CD14-positive monocyte (primary cell): ENCODE measurements around the gene FAM83D. TPM values are rescaled to one million over a fixed set of nuclear protein-coding genes. Genes with fewer than 3 reads are reported as not detected.

ENCODE experiments used
- DNase-seq, 3 donors: peaks; one replicate each; pipeline ENCODE4 v3.0.0-alpha.2; 2011 to 2022
- H2AFZ ChIP-seq: 2 replicates; pipeline ENCODE4 v1.6.0; 2012; ENCODE audit warnings: mild to moderate bottlenecking, low read depth, low read length, inconsistent platforms; ENCODE audit not compliant: insufficient read depth, poor library complexity, severe bottlenecking
- H3K27ac ChIP-seq, 2 donors: 1 replicate in 1 of 2; 2 replicates in 1 of 2; pipeline ENCODE4 v1.5.1; 2012 to 2013; ENCODE audit warnings: low read length in 2 of 2, control low read depth in 1 of 2, inconsistent platforms in 1 of 2, low read depth in 1 of 2, mild to moderate bottlenecking in 1 of 2
- H3K27me3 ChIP-seq, 2 donors: one replicate each; pipeline versions ENCODE4 v1.6.0 to v1.6.1; 2011 to 2013; ENCODE audit warnings: low read length in 2 of 2; ENCODE audit not compliant: control insufficient read depth in 2 of 2, insufficient read depth in 2 of 2
- H3K36me3 ChIP-seq, 2 donors: replicated peaks in 1 of 2; 1 replicate in 1 of 2; 2 replicates in 1 of 2; pipeline versions ENCODE4 v1.5.1 to v1.6.1; 2012 to 2013; ENCODE audit warnings: low read length in 2 of 2, control low read depth in 1 of 2, inconsistent platforms in 1 of 2, mild to moderate bottlenecking in 1 of 2; ENCODE audit not compliant: insufficient read depth in 2 of 2, control insufficient read depth in 1 of 2
- H3K4me1 ChIP-seq, 2 donors: 1 replicate in 1 of 2; 2 replicates in 1 of 2; pipeline versions ENCODE4 v1.5.1 to v1.6.1; 2012 to 2013; ENCODE audit warnings: low read length in 2 of 2, control low read depth in 1 of 2, inconsistent platforms in 1 of 2, mild to moderate bottlenecking in 1 of 2, moderate library complexity in 1 of 2; ENCODE audit not compliant: insufficient read depth in 2 of 2, control insufficient read depth in 1 of 2
- H3K4me2 ChIP-seq: replicated peaks from 2 replicates; pipeline ENCODE3; 2012; ENCODE audit warnings: low read length, moderate library complexity, mild to moderate bottlenecking; ENCODE audit not compliant: poor library complexity, severe bottlenecking; ENCODE audit errors: extremely low read depth
- H3K4me3 ChIP-seq, 3 experiments: fragments of 200-600 bp in 1 of 3; sonication (generic) in 1 of 3; replicated peaks in 1 of 3; 1 replicate in 2 of 3; 2 replicates in 1 of 3; pipeline ENCODE4 v1.5.1; 2011 to 2013; ENCODE audit warnings: low read length in 3 of 3, mild to moderate bottlenecking in 3 of 3, control low read depth in 2 of 3, low read depth in 2 of 3, inconsistent platforms in 1 of 3, moderate library complexity in 1 of 3
- H3K79me2 ChIP-seq: 2 replicates; pipeline ENCODE4 v1.6.0; 2012; ENCODE audit warnings: mild to moderate bottlenecking, control low read depth, inconsistent platforms, low read length, moderate library complexity; ENCODE audit not compliant: insufficient read depth
- H3K9ac ChIP-seq: 2 replicates; pipeline ENCODE4 v1.6.0; 2017; ENCODE audit warnings: low read length, mild to moderate bottlenecking; ENCODE audit not compliant: insufficient read depth, poor library complexity, severe bottlenecking
- H3K9me3 ChIP-seq, 2 donors: replicated peaks in 1 of 2; 1 replicate in 1 of 2; 2 replicates in 1 of 2; pipeline versions ENCODE4 v1.5.1 to v1.6.1; 2012 to 2013; ENCODE audit warnings: low read length in 2 of 2, control low read depth in 1 of 2; ENCODE audit not compliant: control insufficient read depth in 1 of 2, insufficient read depth in 1 of 2
- H4K20me1 ChIP-seq: 2 replicates; pipeline ENCODE4 v1.6.0; 2012; ENCODE audit warnings: mild to moderate bottlenecking, low read length, control low read depth, moderate library complexity; ENCODE audit not compliant: insufficient read depth
- H3K27ac Mint-ChIP-seq, 7 donors: one replicate each; pipeline ENCODE4 v1.8.0; 2020; ENCODE audit warnings: mild to moderate bottlenecking in 7 of 7, mixed read lengths in 7 of 7, moderate library complexity in 6 of 7, inconsistent platforms in 2 of 7
- H3K27me3 Mint-ChIP-seq, 3 donors: one replicate each; pipeline ENCODE4 v1.8.0; 2021 to 2022; ENCODE audit warnings: low read depth in 3 of 3, mild to moderate bottlenecking in 3 of 3, mixed read lengths in 3 of 3, moderate library complexity in 3 of 3, inconsistent platforms in 1 of 3
- H3K36me3 Mint-ChIP-seq, 2 donors: one replicate each; pipeline ENCODE4 v1.8.0; 2020; ENCODE audit warnings: mixed read lengths in 2 of 2, inconsistent platforms in 1 of 2, mild to moderate bottlenecking in 1 of 2
- H3K4me1 Mint-ChIP-seq: one replicate; pipeline ENCODE4 v1.8.0; 2020; ENCODE audit warnings: mild to moderate bottlenecking, mixed read lengths
- H3K4me3 Mint-ChIP-seq, 2 donors: one replicate each; pipeline ENCODE4 v1.8.0; 2020; ENCODE audit warnings: mild to moderate bottlenecking in 2 of 2, mixed read lengths in 2 of 2, moderate library complexity in 1 of 2
- H3K9me3 Mint-ChIP-seq, 7 donors: one replicate each; pipeline ENCODE4 v1.8.0; 2020 to 2022; ENCODE audit warnings: mixed read lengths in 7 of 7, mild to moderate bottlenecking in 6 of 7, moderate library complexity in 6 of 7, inconsistent platforms in 2 of 7
- CTCF ChIP-seq: fragments of 200-600 bp; IDR thresholded peaks from one replicate; pipeline ENCODE4 v1.8.0; 2022; ENCODE audit warnings: antibody characterized with exemption, mild to moderate bottlenecking
- WGBS: methylation state at CpG from one replicate; pipeline ENCODE4 v1.1.5; 2013; ENCODE audit warnings: missing lambda C conversion rate; ENCODE audit not compliant: insufficient coverage; 5-methylcytosine and 5-hydroxymethylcytosine counted together
- intact Hi-C, 2 donors: fragments of 100-400 bp; cut with micrococcal nuclease; formaldehyde crosslinking; loops; one replicate each; pipeline versions ENCODE4 v1.15.0 to v1.15.1; 2023
- polyA plus RNA-seq, 3 donors: library from polyadenylated mRNA; depleted of rRNA in 1 of 3; unstranded in 2 of 3; stranded (reverse) in 1 of 3; fragments of 300-500 nt in 2 of 3; fragments of >200 nt in 1 of 3; fragmentation: Illumina TruSeq in 2 of 3; gene quantifications; 1 replicate in 2 of 3; 2 replicates in 1 of 3; pipeline ENCODE4 v1.2.3, GENCODE V29; 2012 to 2021

The FAM83D gene
- polyA plus RNA-seq, 3 donors = 0.09 to 0.15 TPM; not detected in 1

GRCh38 chr20:38883081-38883980 is 42.9 kb upstream of the FAM83D start:
- peaks cover 9 to 17% of the 10 kb centered on the region in 2 donors for H3K4me1 ChIP-seq
- no peak for DNase-seq

More at GRCh38 chr20:38883081-38883980, 42.9 kb upstream of the FAM83D start:
- H3K4me2 ChIP-seq = peak overlapping the region; percentile 25
- no peak overlapping the region for H3K9ac ChIP-seq
- Mint-ChIP-seq H3K36me3 (peaks cover 0 to 1% of the 10 kb centered on the region in 2 donors), H3K4me3 (no peak overlapping the region), H3K27me3 (peaks cover 0 to 5% (median 5%) of the 10 kb centered on the region in 3 donors), H3K9me3 (peaks cover 0 to 2% (median 0%) of the 10 kb centered on the region in 7 donors), H3K27ac (peak overlapping the region in 1 of 7 donors; percentile 70), H3K4me1 (peaks cover 31% of the 10 kb centered on the region)
- H3K9me3 ChIP-seq = no peaks in the 10 kb centered on the region
- H3K79me2 ChIP-seq = no peaks in the 10 kb centered on the region
- H3K27me3 ChIP-seq = no peaks in the 10 kb centered on the region
- H3K36me3 ChIP-seq = no peaks in the 10 kb centered on the region
- peak overlapping the region in 1 of 2 donors; percentile 51 for H3K27ac ChIP-seq
- TF ChIP-seq CTCF = no peak
- H2AFZ ChIP-seq = no peak overlapping the region
- peaks cover 5% of the 10 kb centered on the region for H4K20me1 ChIP-seq
- no peak overlapping the region for H3K4me3 ChIP-seq
- 86% methylated on average over 20 of the region's 20 CpGs for WGBS
- intact Hi-C loops = no loop called here
